Measurements from ENCODE around the gene C16orf92.

DNA sequence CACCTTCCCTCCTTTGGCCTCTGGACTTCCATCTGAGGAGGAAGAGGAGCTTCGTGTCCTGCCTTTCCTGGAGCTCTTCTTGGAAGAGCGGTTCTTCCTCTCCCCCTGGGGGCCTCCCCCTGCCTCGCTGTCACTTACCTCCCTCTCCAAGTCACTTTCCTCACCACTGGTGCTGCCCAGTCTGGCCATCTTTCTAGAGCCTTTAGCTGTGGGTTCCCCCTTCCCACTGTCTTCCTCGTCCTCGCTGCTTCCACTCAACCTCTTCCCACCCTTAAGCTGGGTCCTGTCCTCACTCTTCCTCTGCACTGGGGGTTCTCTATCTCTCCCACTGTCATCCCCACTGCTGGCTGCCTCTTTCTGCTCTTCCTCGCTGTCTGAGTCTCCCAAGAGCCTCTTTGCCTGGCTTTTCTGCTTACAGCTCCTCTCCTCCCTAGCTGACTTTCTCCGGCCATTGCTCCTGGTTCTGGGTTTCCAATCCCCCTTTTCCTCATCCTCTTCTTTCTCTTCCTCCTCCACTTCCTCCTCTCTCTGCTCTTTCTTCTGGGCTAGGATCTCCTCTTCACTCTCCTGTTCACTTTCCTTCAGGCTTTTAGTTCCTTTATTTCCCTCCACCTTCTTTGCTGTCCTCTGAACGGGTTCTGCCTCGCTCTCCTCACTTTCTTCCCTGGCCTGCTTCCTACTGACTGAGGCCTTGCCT, 28.9 kb upstream of the C16orf92 start:
- TF ChIP-seq, protein P1, sequence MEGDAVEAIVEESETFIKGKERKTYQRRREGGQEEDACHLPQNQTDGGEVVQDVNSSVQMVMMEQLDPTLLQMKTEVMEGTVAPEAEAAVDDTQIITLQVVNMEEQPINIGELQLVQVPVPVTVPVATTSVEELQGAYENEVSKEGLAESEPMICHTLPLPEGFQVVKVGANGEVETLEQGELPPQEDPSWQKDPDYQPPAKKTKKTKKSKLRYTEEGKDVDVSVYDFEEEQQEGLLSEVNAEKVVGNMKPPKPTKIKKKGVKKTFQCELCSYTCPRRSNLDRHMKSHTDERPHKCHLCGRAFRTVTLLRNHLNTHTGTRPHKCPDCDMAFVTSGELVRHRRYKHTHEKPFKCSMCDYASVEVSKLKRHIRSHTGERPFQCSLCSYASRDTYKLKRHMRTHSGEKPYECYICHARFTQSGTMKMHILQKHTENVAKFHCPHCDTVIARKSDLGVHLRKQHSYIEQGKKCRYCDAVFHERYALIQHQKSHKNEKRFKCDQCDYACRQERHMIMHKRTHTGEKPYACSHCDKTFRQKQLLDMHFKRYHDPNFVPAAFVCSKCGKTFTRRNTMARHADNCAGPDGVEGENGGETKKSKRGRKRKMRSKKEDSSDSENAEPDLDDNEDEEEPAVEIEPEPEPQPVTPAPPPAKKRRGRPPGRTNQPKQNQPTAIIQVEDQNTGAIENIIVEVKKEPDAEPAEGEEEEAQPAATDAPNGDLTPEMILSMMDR (IDR thresholded peaks at IDR 0.05; ENCODE audit: insufficient read depth, low read length, poor library complexity, severe bottlenecking): no peak
- TF ChIP-seq EZH2phosphoT487 (conservative IDR thresholded peaks at IDR 0.05; ENCODE audit: low read length): no peak
